CD4-positive, alpha-beta T cell (primary cell): ENCODE data around the gene LY6G6D. TPM values are rescaled to one million over a fixed set of nuclear protein-coding genes. Genes with fewer than 3 reads are reported as not detected.

Experiments
- ATAC-seq: fragments of 200-7000 bp; cut with Tn5 transposase; one replicate; pipeline ENCODE4 v1.10.0; 2022; ENCODE audit warnings: mild to moderate bottlenecking; ENCODE audit not compliant: poor library complexity
- CTCF ChIA-PET: fragments of 350-600 bp; sonication (Branson Sonifier 250); formaldehyde crosslinking; loops from one replicate; lab custom pipeline; 2021; ENCODE audit warnings: antibody characterized with exemption, inconsistent platforms; lab: Charles Lee
- POLR2A ChIA-PET: fragments of 350-600 bp; sonication (Branson Sonifier 250); formaldehyde crosslinking; loops from one replicate; lab custom pipeline; 2021; ENCODE audit warnings: antibody characterized with exemption, inconsistent platforms; lab: Charles Lee
- DNase-seq, 14 experiments: peaks; one replicate each; pipeline ENCODE4 v3.0.0-alpha.2; 2013 to 2020; ENCODE audit warnings: mixed read lengths in 2 of 14
- H3K27ac ChIP-seq, 2 donors: one replicate each; pipeline versions ENCODE4 v1.5.1 to v1.7.0; 2013; ENCODE audit warnings: low read length in 2 of 2, low read depth in 1 of 2, mild to moderate bottlenecking in 1 of 2
- H3K27me3 ChIP-seq, 2 experiments: 1 replicate in 1 of 2; 2 replicates in 1 of 2; pipeline versions ENCODE4 v1.6.1 to v1.7.0; 2013; ENCODE audit warnings: low read length in 2 of 2, control low read depth in 1 of 2, mild to moderate bottlenecking in 1 of 2, moderate library complexity in 1 of 2; ENCODE audit not compliant: insufficient read depth in 2 of 2, control insufficient read depth in 1 of 2
- H3K36me3 ChIP-seq: one replicate; pipeline ENCODE4 v1.6.1; 2013; ENCODE audit warnings: low read length, control low read depth; ENCODE audit not compliant: insufficient read depth
- H3K4me1 ChIP-seq: one replicate; pipeline ENCODE4 v1.6.1; 2013; ENCODE audit warnings: low read length, control low read depth; ENCODE audit not compliant: insufficient read depth
- H3K4me3 ChIP-seq: one replicate; pipeline ENCODE4 v1.5.1; 2013; ENCODE audit warnings: mild to moderate bottlenecking, low read length, moderate library complexity
- H3K9me3 ChIP-seq, 2 experiments: 1 replicate in 1 of 2; 2 replicates in 1 of 2; pipeline versions ENCODE4 v1.6.1 to v1.7.0; 2013; ENCODE audit warnings: low read length in 2 of 2, mild to moderate bottlenecking in 2 of 2, control low read depth in 1 of 2, moderate library complexity in 1 of 2; ENCODE audit not compliant: control insufficient read depth in 1 of 2, insufficient read depth in 1 of 2
- H3K27ac Mint-ChIP-seq: one replicate; pipeline ENCODE4 v1.8.0; 2020; ENCODE audit warnings: mixed read lengths
- H3K27me3 Mint-ChIP-seq: one replicate; pipeline ENCODE4 v1.8.0; 2021; ENCODE audit warnings: mixed read lengths
- H3K36me3 Mint-ChIP-seq: one replicate; pipeline ENCODE4 v1.8.0; 2021; ENCODE audit warnings: low read depth, mixed read lengths
- H3K4me1 Mint-ChIP-seq: one replicate; pipeline ENCODE4 v1.8.0; 2021; ENCODE audit warnings: low read depth, mixed read lengths
- H3K4me3 Mint-ChIP-seq: one replicate; pipeline ENCODE4 v1.8.0; 2020; ENCODE audit warnings: mild to moderate bottlenecking, mixed read lengths
- H3K9me3 Mint-ChIP-seq: one replicate; pipeline ENCODE4 v1.8.0; 2020; ENCODE audit warnings: mixed read lengths
- intact Hi-C, 2 experiments: fragments of 100-400 bp; cut with DNase I in 1 of 2; cut with micrococcal nuclease in 1 of 2; formaldehyde crosslinking; loops; one replicate each; pipeline versions ENCODE4 v1.15.1 to v1.9.0; 2023 to 2025; cut with DNase I, micrococcal nuclease
- total RNA-seq, 174 experiments: library from RNA in 2 of 174; stranded (reverse) in 2 of 174; gene quantifications; one replicate each; pipeline ENCODE4 v1.2.3 and lab custom pipeline; 2021 to 2026
- TF ChIP-seq, protein P1 (sequence below): fragments of 200-600 bp; IDR thresholded peaks from one replicate; pipeline ENCODE4 v1.8.0; 2022; ENCODE audit warnings: antibody characterized with exemption, mild to moderate bottlenecking

LY6G6D gene
- total RNA-seq, 2 experiments from 2014 or later = not detected

- ChIA-PET POLR2A (no interaction called here), CTCF (no interaction called here)
- H3K27ac Mint-ChIP-seq = no peak overlapping the region
- no peaks in the 10 kb centered on the region for H3K9me3 ChIP-seq
- H3K36me3 ChIP-seq = no peaks in the 10 kb centered on the region
- DNase-seq = no peak
- intact Hi-C loops = no loop called here
- no peaks in the 10 kb centered on the region for H3K27me3 ChIP-seq
- no peak overlapping the region for H3K27ac ChIP-seq
- H3K4me3 Mint-ChIP-seq = no peak overlapping the region
- ATAC-seq = no peak
- no peaks in the 10 kb centered on the region for H3K36me3 Mint-ChIP-seq
- H3K4me1 Mint-ChIP-seq = peaks cover 6% of the 10 kb centered on the region
- H3K4me1 ChIP-seq = peaks cover 5% of the 10 kb centered on the region
- TF ChIP-seq, protein P1, sequence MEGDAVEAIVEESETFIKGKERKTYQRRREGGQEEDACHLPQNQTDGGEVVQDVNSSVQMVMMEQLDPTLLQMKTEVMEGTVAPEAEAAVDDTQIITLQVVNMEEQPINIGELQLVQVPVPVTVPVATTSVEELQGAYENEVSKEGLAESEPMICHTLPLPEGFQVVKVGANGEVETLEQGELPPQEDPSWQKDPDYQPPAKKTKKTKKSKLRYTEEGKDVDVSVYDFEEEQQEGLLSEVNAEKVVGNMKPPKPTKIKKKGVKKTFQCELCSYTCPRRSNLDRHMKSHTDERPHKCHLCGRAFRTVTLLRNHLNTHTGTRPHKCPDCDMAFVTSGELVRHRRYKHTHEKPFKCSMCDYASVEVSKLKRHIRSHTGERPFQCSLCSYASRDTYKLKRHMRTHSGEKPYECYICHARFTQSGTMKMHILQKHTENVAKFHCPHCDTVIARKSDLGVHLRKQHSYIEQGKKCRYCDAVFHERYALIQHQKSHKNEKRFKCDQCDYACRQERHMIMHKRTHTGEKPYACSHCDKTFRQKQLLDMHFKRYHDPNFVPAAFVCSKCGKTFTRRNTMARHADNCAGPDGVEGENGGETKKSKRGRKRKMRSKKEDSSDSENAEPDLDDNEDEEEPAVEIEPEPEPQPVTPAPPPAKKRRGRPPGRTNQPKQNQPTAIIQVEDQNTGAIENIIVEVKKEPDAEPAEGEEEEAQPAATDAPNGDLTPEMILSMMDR = no peak
- no peak overlapping the region for H3K4me3 ChIP-seq
- no peaks in the 10 kb centered on the region for H3K9me3 Mint-ChIP-seq
- no peaks in the 10 kb centered on the region for H3K27me3 Mint-ChIP-seq
These were observed 3.1 kb downstream of the LY6G6D start for GRCh38 chr6:31718265-31718664.

- Mint-ChIP-seq H3K4me1 (peaks cover 3% of the 10 kb centered on the region), H3K27ac (no peak overlapping the region), H3K27me3 (no peaks in the 10 kb centered on the region), H3K9me3 (no peaks in the 10 kb centered on the region), H3K36me3 (no peaks in the 10 kb centered on the region), H3K4me3 (no peak overlapping the region)
- POLR2A ChIA-PET = no interaction called here
- Histone ChIP-seq H3K27me3 (no peaks in the 10 kb centered on the region), H3K4me1 (peaks cover 6% of the 10 kb centered on the region), H3K9me3 (no peaks in the 10 kb centered on the region), H3K27ac (no peak overlapping the region), H3K4me3 (no peak overlapping the region), H3K36me3 (no peaks in the 10 kb centered on the region)
- DNase-seq (no peak), ATAC-seq (no peak)
- intact Hi-C loops = no loop called here
- TF ChIP-seq, protein P1 = no peak
- CTCF ChIA-PET = no interaction called here
These were observed 3.9 kb downstream of the LY6G6D start for GRCh38 chr6:31719001-31719400.

GRCh38 chr6:31720196-31720770 lies 5.1 kb downstream of the LY6G6D start:
- no peak overlapping the region for H3K27ac Mint-ChIP-seq
- no peaks in the 10 kb centered on the region for H3K36me3 Mint-ChIP-seq
- H3K9me3 ChIP-seq = no peaks in the 10 kb centered on the region
- ATAC-seq (no peak), DNase-seq (no peak)
- CTCF ChIA-PET = interaction anchor here (0.6 kb wide), 1 partner anchor 602 kb away, joined by 3 read pairs; no protein-coding TSS in a partner anchor
- H3K9me3 Mint-ChIP-seq = no peaks in the 10 kb centered on the region
- no peaks in the 10 kb centered on the region for H3K27me3 ChIP-seq
- no peak overlapping the region for H3K4me3 ChIP-seq
- H3K4me1 Mint-ChIP-seq = no peaks in the 10 kb centered on the region
- no peaks in the 10 kb centered on the region for H3K36me3 ChIP-seq
- TF ChIP-seq, protein P1 = no peak
- intact Hi-C loops = no loop called here
- POLR2A ChIA-PET = no interaction called here
- H3K4me3 Mint-ChIP-seq = no peak overlapping the region
- peaks cover 6% of the 10 kb centered on the region for H3K4me1 ChIP-seq
- H3K27ac ChIP-seq = no peak overlapping the region
- no peaks in the 10 kb centered on the region for H3K27me3 Mint-ChIP-seq
